NK-92 (cell line): ENCODE measurements around the gene C1QTNF12.
"Not testable (repeated sequence)": the region's sequence is repeated elsewhere in the genome, so short reads cannot be mapped to it uniquely, and the experiment has no call there.

ENCODE experiments used
- DNase-seq: peaks from one replicate; lab custom pipeline; 2025; ENCODE audit not compliant: unreplicated experiment; lab: John Stamatoyannopoulos, UW

Gene C1QTNF12

DNA sequence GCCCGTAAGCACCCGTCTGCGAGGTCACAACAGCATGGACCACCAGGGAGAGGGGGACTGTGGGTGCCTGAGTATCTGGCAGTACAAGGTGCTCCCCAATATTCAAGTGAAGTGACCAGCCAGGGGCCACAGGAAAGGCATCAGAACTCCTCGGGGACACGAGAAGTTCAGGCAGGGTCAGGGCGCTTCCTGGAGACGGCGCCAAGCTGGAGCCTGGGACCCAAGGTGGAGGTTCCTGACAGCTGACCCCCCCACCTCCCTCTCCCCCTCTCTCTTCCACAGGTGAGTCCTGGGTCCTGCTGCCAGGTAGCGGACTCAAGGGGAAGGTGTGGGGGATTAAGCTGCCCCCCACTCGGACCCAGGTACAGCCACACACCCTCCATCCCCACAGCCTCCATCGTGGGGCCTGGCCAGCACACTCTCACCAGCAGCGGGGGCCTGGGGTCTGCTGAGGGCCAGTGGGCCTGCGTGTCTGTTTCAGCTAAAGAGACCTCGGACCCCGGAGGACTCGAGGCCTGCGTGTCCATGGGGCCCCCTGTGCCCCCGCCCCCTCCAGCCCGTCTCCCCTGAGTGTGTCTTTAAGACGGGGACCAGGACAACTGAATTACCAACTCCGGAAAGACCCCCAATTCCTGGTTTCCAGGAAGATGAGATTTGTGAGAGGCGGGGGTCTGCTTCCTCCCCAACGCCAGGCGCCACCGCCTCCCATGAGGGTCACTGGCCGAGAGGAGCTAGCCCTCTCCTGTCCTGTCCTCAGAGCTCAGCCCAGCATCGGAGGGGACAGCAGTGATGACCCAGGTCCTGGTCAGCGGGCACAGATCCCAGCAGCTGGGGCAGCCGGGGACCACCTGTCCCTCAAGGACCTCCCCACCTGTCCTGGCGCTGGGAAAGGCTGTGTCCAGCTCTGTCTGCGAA, 46.3 kb downstream of the C1QTNF12 start:
- DNase-seq: no peak

DNA sequence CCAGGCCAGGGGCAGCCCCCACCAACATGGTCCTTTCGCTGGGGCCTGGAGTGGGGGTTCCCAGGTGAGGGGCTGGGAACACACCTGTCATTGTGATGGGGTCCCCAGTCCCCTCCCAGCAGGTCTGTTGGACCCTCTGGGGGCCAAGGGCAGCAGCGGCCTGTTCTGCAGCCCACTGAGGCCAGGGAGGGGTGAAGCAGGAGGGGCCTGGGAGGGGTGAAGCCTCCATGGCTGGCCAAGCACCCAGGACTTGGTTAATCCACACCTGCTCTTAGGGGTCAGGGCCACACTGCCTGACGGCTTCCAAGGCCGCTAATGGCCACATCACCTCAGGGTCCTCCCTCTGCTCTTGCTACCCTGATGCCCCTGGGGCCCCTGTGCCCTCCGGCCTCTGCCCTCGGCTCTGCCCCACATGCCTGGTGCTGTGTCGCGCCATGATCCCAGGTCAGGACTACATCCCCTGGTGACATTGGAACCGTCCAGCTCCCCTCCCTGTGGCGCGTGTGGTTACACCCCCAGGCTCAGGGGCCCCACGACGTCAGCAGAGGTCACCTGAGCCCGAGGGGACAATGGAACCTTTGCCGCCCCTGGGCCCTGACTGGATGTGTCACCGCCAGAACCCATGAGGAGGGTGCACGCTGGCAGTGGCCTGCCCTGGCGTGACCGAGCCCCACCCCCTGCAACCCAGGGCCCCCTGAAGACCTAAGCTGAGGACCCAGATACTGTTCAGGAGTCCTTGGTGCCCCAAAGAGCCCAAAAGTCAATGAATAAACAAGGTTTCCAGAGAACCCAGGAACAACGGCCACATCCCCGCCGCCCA, 47.2 kb downstream of the C1QTNF12 start:
- no peak for DNase-seq

DNA sequence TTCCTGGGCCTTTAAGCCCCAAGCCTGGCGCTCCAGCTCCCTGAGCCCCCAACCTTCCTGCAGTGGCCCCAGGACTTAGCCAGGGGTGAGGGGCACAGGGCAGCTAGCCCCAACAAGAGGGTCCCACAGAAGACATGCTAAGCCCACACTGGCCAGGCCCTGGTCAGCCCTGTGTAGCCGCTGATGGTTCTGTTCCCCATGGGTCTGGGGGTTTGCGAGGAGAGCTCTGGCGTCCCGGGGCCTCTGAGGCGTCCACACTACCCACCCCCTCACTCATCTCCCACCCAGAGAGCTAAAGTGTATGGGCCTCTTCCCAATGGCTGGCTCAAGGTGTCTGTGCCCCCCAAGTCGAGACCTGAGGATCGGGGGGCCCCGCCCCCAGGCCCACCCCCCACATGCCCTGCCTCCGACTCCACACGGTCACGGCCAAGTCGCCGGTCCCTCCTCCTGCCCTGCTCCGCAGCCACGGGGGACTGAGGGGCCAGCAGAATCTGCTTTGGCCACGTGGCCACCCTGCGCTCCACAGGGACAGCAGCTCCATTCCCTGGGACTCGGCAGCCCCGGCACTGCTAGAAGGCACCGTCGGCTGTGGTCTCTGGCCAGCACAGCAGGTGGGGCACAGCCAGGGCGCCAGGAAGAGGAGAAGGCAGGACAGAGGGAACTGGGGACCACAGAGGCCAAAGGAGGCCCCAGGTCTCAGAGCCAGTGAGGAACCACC, 47.9 kb downstream of the C1QTNF12 start:
- DNase-seq: no peak

DNA sequence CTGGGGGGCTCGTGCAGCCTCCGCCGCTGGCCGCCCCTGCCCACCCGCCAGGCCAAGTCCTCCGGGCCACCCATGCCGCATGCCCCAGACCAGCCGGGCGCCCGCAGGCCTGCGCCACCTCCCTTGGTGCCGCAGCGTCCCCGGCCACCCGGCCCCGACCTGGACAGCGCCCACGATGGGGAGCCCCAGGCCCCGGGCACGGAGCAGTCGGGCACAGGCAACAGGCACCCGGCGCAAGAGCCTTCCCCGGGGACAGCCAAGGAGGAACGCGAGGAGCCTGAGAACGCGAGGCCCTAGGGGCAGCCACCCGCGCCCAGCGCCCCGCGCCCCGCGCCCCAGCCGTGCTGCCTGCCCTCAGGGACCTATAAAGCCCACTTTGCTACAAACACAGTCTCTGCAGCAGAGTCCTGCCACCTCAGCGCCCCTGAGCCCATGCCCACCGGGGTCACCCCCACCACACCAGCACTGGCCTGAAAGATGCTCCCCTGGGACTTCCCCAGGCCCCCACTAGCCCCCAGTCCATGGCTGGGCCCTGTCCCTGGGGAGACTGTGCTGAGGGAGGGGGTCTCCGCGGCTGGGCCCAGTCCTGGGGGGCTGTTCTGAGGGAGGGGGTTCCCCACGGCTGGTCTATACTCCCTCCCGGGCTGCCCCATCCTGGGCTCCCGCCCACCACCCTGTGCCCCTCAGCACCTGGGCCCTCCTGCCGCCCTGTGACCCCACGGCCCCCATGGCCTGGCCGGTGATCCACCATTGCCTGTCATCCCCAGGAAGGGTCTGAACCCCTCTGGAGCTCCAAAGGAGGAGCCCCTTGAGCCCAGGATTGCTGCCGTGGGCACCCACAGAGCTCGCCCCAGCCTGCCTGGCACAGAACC, 48.7 kb downstream of the C1QTNF12 start:
- DNase-seq: no peak

DNA sequence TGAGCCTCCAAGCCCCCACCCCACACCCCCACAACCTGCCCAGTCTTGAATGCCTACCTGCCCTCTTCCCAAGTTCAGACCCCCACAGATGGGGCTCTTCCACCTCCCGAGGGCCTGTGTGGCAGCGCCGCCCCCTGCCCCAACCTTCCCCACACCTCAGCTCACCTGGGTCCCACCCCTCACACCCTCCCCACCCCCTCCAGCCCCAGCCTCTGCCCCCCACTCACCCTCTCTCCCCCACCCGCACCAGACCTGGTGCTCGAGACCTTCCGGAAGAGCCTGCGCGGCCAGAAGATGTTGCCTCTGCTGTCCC, 49.4 kb downstream of the C1QTNF12 start:
- DNase-seq: no peak

DNA sequence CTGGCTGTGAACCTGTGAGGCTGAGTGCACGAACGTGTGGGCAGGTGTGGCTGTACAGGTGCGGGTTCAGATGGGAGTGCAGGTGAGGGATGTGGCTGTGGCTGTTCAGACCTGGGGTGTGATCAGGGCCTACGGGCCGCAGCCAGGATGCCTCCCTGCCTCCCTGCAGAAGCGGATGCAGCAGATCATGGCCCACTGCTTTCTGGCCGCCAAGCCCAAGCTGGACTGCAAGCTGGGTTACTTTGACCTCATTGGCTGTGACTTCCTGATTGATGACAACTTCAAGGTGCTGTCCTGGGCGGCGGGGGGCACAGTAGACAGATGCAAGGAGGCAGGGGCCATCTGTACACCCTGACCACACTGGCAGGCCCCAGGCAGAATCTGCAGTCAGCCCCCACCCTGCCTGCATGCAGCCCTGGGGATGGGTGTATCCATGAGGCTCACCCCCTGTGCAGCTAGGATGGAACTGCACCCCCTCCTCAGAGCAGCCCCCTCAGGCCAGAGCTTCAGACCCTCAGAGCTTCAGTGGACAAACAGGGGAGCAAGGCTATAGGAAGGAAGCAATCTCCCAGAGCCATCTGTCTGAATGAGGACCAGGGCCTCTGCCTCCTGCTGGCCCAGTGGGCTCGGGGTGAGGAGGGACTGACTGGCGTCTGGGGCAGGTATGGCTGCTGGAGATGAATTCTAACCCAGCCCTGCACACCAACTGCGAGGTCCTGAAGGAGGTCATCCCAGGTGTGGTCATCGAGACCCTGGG, 49.9 kb downstream of the C1QTNF12 start:
- no peak for DNase-seq

DNA sequence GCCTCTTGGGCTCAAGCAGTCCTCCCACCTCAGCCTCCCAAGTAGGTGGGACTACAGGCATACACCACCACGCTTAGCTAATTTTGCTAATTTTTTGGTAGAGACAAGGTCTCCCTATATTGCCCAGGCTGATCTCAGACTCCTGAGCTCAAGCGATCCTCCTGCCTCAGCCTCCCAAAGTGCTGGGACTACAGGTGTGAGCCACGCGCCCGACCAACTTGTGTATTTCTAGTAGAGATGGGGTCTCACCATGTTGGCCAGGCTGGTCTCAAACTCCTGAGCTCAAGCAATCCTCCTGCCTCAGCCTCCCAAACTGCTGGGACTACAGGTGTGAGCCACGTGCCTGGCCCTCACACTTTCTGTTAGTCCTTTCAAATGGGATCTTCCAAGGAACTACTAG, 50.8 kb downstream of the C1QTNF12 start:
- not testable (repeated sequence) for DNase-seq

DNA sequence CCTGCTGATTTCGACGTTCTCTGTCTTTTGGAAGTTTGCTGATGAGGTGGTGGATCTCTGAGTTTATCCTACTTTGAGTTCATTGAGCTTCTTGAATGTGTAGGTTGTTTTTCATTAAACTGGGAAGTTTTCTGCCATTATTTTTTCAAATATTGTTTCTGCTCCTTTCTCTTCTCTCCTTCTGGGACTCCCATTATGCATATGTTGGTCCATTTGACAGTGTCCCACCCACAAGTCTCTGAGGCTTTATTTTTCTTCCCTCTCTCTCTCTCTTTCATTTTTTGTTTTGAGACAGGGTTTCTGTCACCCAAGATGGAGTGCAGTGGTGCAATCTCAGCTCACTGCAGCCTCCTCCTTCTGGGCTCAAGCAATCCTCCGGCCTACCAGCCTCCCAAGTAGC, 51.8 kb downstream of the C1QTNF12 start:
- no peak for DNase-seq
